Neuronal stem cell (in vitro differentiated cells): ENCODE measurements around the gene CYP3A7.

ENCODE experiments used
- DNase-seq: peaks from one replicate; pipeline ENCODE4 v3.0.0-alpha.2; 2013; ENCODE audit warnings: low spot score
- H2AFZ ChIP-seq: one replicate; pipeline ENCODE4 v1.6.1; 2013; ENCODE audit warnings: mild to moderate bottlenecking, low read length, inconsistent platforms
- H2AK5ac ChIP-seq: 2 replicates; pipeline ENCODE4 v1.6.1; 2013; ENCODE audit warnings: low read depth, mild to moderate bottlenecking, inconsistent platforms, low read length, moderate library complexity, mixed read lengths
- H2BK120ac ChIP-seq: 2 replicates; pipeline ENCODE4 v1.6.1; 2013; ENCODE audit warnings: low read depth, mild to moderate bottlenecking, inconsistent platforms, low read length, moderate library complexity, mixed read lengths
- H2BK12ac ChIP-seq: one replicate; pipeline ENCODE4 v1.6.1; 2013; ENCODE audit warnings: low read length, inconsistent platforms
- H2BK15ac ChIP-seq: 2 replicates; pipeline ENCODE4 v1.6.1; 2013; ENCODE audit warnings: mild to moderate bottlenecking, low read length, inconsistent platforms, mixed read lengths
- H2BK5ac ChIP-seq: one replicate; pipeline ENCODE4 v1.6.1; 2013; ENCODE audit warnings: inconsistent platforms, mild to moderate bottlenecking, low read length, moderate library complexity
- H3K14ac ChIP-seq: one replicate; pipeline ENCODE4 v1.6.1; 2013; ENCODE audit warnings: low read length, inconsistent platforms
- H3K18ac ChIP-seq: 2 replicates; pipeline ENCODE4 v1.6.1; 2013; ENCODE audit warnings: low read length, inconsistent platforms
- H3K23ac ChIP-seq: 2 replicates; pipeline ENCODE4 v1.6.1; 2013; ENCODE audit warnings: low read depth, mild to moderate bottlenecking, mixed read lengths, low read length, inconsistent platforms; ENCODE audit not compliant: poor library complexity
- H3K27ac ChIP-seq: replicated peaks from 3 replicates; pipeline ENCODE4 v1.5.1; 2013; ENCODE audit warnings: low read length, inconsistent platforms
- H3K27me3 ChIP-seq, 3 experiments: 2 replicates each; pipeline ENCODE4 v1.6.1; 2013; ENCODE audit warnings: low read length in 3 of 3, mild to moderate bottlenecking in 2 of 3, inconsistent platforms in 1 of 3, low read depth in 1 of 3, mixed read lengths in 1 of 3, moderate library complexity in 1 of 3; ENCODE audit not compliant: control insufficient read depth in 3 of 3, insufficient read depth in 3 of 3
- H3K36me3 ChIP-seq, 2 donors: replicated peaks in 1 of 2; 2 replicates each; pipeline ENCODE4 v1.6.1; 2013; ENCODE audit warnings: low read length in 2 of 2; ENCODE audit not compliant: control insufficient read depth in 2 of 2, insufficient read depth in 2 of 2
- H3K4ac ChIP-seq: 2 replicates; pipeline ENCODE4 v1.6.1; 2013; ENCODE audit warnings: inconsistent platforms, mild to moderate bottlenecking, low read length, moderate library complexity
- H3K4me1 ChIP-seq, 2 donors: 1 replicate in 1 of 2; 2 replicates in 1 of 2; pipeline ENCODE4 v1.6.1; 2013; ENCODE audit warnings: low read length in 2 of 2, low read depth in 1 of 2; ENCODE audit not compliant: control insufficient read depth in 2 of 2, insufficient read depth in 1 of 2
- H3K4me2 ChIP-seq: one replicate; pipeline ENCODE4 v1.6.1; 2013; ENCODE audit warnings: mild to moderate bottlenecking, low read length, inconsistent platforms; ENCODE audit not compliant: insufficient read depth, poor library complexity, severe bottlenecking
- H3K4me3 ChIP-seq, 2 donors: 2 replicates each; pipeline ENCODE4 v1.5.1; 2013; ENCODE audit warnings: low read length in 2 of 2, mild to moderate bottlenecking in 2 of 2, inconsistent platforms in 1 of 2, moderate library complexity in 1 of 2
- H3K79me1 ChIP-seq: one replicate; pipeline ENCODE4 v1.6.1; 2013; ENCODE audit warnings: low read depth, mild to moderate bottlenecking, inconsistent platforms, low read length, moderate library complexity
- H3K9ac ChIP-seq: one replicate; pipeline ENCODE4 v1.6.1; 2013; ENCODE audit warnings: mild to moderate bottlenecking, low read depth, low read length, inconsistent platforms; ENCODE audit not compliant: poor library complexity
- H3K9me3 ChIP-seq, 2 donors: replicated peaks in 1 of 2; 2 replicates each; pipeline versions ENCODE3 to v1.6.1; 2013; ENCODE audit warnings: low read length in 2 of 2, mild to moderate bottlenecking in 2 of 2, inconsistent platforms in 1 of 2, low read depth in 1 of 2, mixed read lengths in 1 of 2, moderate library complexity in 1 of 2; ENCODE audit not compliant: control insufficient read depth in 2 of 2, insufficient read depth in 1 of 2
- H4K8ac ChIP-seq: one replicate; pipeline ENCODE4 v1.6.1; 2013; ENCODE audit warnings: low read depth, mild to moderate bottlenecking, inconsistent platforms, low read length, moderate library complexity
- H4K91ac ChIP-seq: one replicate; pipeline ENCODE4 v1.6.1; 2013; ENCODE audit warnings: low read length, low read depth, mild to moderate bottlenecking, inconsistent platforms; ENCODE audit not compliant: poor library complexity
- WGBS, 2 donors: extraction: QIAGEN DNeasy Blood & Tissue Kit; methylation state at CpG; one replicate each; pipeline ENCODE4 v1.1.7; 2013; ENCODE audit warnings: missing lambda C conversion rate in 2 of 2, mixed read lengths in 1 of 2; ENCODE audit not compliant: insufficient read length in 2 of 2, insufficient replicate concordance in 1 of 2; ENCODE audit errors: extremely low coverage in 2 of 2; 5-methylcytosine and 5-hydroxymethylcytosine counted together

The CYP3A7 gene

GRCh38 chr7:99764478-99764877 is 29.5 kb upstream of the CYP3A7 start:
- no peak overlapping the region for H2BK15ac ChIP-seq
- DNase-seq, result no peak
- H3K27ac ChIP-seq, result no peak overlapping the region
- no peak overlapping the region for H2BK5ac ChIP-seq
- no peak overlapping the region for H3K9ac ChIP-seq
- H3K36me3 ChIP-seq, result no peaks in the 10 kb centered on the region
- H4K91ac ChIP-seq, result no peak overlapping the region
- H3K14ac ChIP-seq, result no peak overlapping the region
- no peaks in the 10 kb centered on the region for H3K79me1 ChIP-seq
- no CpG with 5 or more reads among the region's 3 CpGs for WGBS, 2 donors
- H2BK120ac ChIP-seq, result no peak overlapping the region
- H2BK12ac ChIP-seq, result no peak overlapping the region
- no peak overlapping the region for H2AK5ac ChIP-seq
- H3K4me3 ChIP-seq, result no peak overlapping the region
- no peak overlapping the region for H4K8ac ChIP-seq
- H3K18ac ChIP-seq, result no peak overlapping the region
- H3K4me1 ChIP-seq, result no peaks in the 10 kb centered on the region
- H3K27me3 ChIP-seq, result peaks cover 0 to 18% (median 0%) of the 10 kb centered on the region in 3 experiments
- H3K4ac ChIP-seq, result no peak overlapping the region
- H3K23ac ChIP-seq, result no peak overlapping the region
- H3K9me3 ChIP-seq, result no peaks in the 10 kb centered on the region
- H3K4me2 ChIP-seq, result no peak overlapping the region
- no peak overlapping the region for H2AFZ ChIP-seq

DNA sequence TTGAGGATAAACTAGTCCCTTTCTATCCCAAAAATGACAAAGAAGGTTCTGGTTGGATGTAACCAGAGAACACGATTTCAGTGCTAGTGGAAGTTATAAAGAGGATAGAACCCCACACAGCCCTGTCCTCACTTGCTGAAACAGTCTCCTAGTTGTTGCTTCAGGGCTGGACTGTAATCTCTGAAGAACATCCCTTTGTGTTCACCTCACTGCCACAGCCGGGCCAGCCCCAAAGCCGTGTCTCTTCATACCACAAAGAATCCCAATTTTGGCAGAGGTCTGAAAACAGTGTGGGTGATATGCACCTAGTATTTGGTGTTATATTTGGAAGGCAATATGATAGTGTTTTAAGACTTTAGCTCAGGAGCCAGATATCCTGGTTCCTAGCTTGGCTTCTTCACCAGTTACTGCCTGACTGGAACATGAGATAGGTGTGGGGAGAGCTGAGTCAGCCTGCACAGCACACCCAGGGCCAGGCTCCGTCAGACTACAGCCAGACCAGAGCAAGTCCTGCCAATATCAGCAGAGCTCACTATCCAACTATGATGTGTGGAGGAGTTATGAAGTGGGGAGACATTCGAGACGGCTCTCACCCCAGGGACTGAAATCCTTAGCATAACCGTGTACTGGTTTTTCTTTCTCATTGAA is 27.8 kb upstream of the CYP3A7 start:
- H4K8ac ChIP-seq, result no peak overlapping the region
- H3K4ac ChIP-seq, result no peak overlapping the region
- H3K14ac ChIP-seq, result no peak overlapping the region
- no peak overlapping the region for H4K91ac ChIP-seq
- H3K4me2 ChIP-seq, result no peak overlapping the region
- H2BK12ac ChIP-seq, result no peak overlapping the region
- no peaks in the 10 kb centered on the region for H3K79me1 ChIP-seq
- H3K27me3 ChIP-seq, result peaks cover 0 to 18% (median 0%) of the 10 kb centered on the region in 3 experiments
- H3K18ac ChIP-seq, result no peak overlapping the region
- no peak for DNase-seq
- H3K36me3 ChIP-seq, result no peaks in the 10 kb centered on the region
- no peak overlapping the region for H2BK120ac ChIP-seq
- no peak overlapping the region for H3K23ac ChIP-seq
- H2AFZ ChIP-seq, result no peak overlapping the region
- no peak overlapping the region for H2AK5ac ChIP-seq
- no CpG with 5 or more reads among the region's 7 CpGs for WGBS, 2 donors
- no peak overlapping the region for H2BK5ac ChIP-seq
- no peak overlapping the region for H2BK15ac ChIP-seq
- H3K27ac ChIP-seq, result no peak overlapping the region
- H3K4me3 ChIP-seq, result no peak overlapping the region
- H3K9me3 ChIP-seq, result no peaks in the 10 kb centered on the region
- no peak overlapping the region for H3K9ac ChIP-seq
- H3K4me1 ChIP-seq, result no peaks in the 10 kb centered on the region

DNA sequence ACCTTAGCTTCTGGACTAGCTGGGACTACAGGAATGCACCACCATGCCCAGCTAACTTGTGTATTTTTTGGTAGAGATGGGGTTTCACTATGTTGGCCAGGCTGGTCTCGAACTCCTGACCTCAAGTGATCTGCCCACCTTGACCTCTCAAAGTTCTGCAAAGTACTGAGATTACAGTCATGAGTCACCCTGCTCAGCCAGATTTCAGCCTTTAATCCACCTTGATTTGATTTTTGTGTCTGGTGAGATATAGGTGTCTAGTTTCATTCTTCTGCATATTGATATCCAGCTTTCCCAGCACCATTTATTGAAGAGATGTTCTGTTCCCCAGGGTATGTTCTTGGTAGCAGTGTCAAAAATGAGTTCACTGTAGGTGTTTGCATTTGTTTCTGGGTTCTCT is 20.1 kb upstream of the CYP3A7 start:
- Histone ChIP-seq H3K4me1 (peaks cover 0 to 4% of the 10 kb centered on the region in 2 donors), H3K4me2 (no peak overlapping the region), H3K79me1 (no peaks in the 10 kb centered on the region), H3K18ac (no peak overlapping the region), H2BK120ac (no peak overlapping the region), H3K14ac (no peak overlapping the region), H4K8ac (no peak overlapping the region), H4K91ac (no peak overlapping the region), H3K27ac (no peak overlapping the region), H3K9ac (no peak overlapping the region), H2BK15ac (no peak overlapping the region), H2BK5ac (no peak overlapping the region), H3K36me3 (no peaks in the 10 kb centered on the region), H3K9me3 (no peaks in the 10 kb centered on the region), H2BK12ac (no peak overlapping the region), H3K23ac (no peak overlapping the region), H3K27me3 (peaks cover 0 to 15% (median 0%) of the 10 kb centered on the region in 3 experiments), H3K4ac (no peak overlapping the region), H3K4me3 (no peak overlapping the region), H2AFZ (no peak overlapping the region), H2AK5ac (no peak overlapping the region)
- no peak for DNase-seq
- no CpG with 5 or more reads among the region's 1 CpG for WGBS, 2 donors

DNA sequence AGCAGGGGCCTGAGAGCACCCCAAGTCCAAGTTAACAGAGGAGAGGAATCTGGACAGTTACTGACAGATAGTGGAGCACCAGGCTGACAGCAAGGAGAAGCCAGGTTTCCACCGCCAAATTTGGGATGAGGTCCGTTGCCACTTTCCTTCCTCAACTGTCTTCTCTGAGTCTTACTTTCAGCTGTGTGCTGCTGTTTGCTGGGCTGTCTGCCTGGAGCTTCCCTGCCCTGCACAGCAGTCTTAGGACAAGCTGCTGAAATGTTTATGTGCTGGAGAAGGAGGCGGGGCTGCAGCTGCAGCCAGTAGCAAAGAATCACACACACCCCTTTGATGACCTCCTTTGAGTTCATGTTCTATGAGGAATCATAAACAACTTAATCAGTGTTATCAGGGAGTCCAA is 17.4 kb upstream of the CYP3A7 start:
- no CpG with 5 or more reads among the region's 3 CpGs for WGBS, 2 donors
- no peak overlapping the region for H2BK12ac ChIP-seq
- H3K14ac ChIP-seq, result no peak overlapping the region
- H3K4me1 ChIP-seq, result peaks cover 0 to 10% of the 10 kb centered on the region in 2 donors
- no peaks in the 10 kb centered on the region for H3K9me3 ChIP-seq
- H3K79me1 ChIP-seq, result no peaks in the 10 kb centered on the region
- H3K4ac ChIP-seq, result no peak overlapping the region
- no peak overlapping the region for H4K8ac ChIP-seq
- H3K4me2 ChIP-seq, result no peak overlapping the region
- no peak overlapping the region for H3K4me3 ChIP-seq
- H2BK5ac ChIP-seq, result no peak overlapping the region
- H3K36me3 ChIP-seq, result no peaks in the 10 kb centered on the region
- H3K23ac ChIP-seq, result no peak overlapping the region
- no peak overlapping the region for H2BK15ac ChIP-seq
- no peak overlapping the region for H4K91ac ChIP-seq
- no peak overlapping the region for H2AK5ac ChIP-seq
- H3K27ac ChIP-seq, result no peak overlapping the region
- DNase-seq, result no peak
- H2BK120ac ChIP-seq, result no peak overlapping the region
- peaks cover 0 to 15% (median 0%) of the 10 kb centered on the region in 3 experiments for H3K27me3 ChIP-seq
- H2AFZ ChIP-seq, result no peak overlapping the region
- H3K9ac ChIP-seq, result no peak overlapping the region
- H3K18ac ChIP-seq, result no peak overlapping the region
